ENCODE results near the gene OR7A5. TPM values are rescaled to one million over a fixed set of nuclear protein-coding genes. Genes with fewer than 3 reads are reported as not detected.

The OR7A5 gene
- total and polyA plus RNA-seq, 2 of the 8 experiments (the other 6 are each of a cell fraction or from before 2014, with no cell fraction given) = not detected

GRCh38 chr19:14779151-14779550 is 55.8 kb downstream of the OR7A5 start:
- H3K14ac ChIP-seq (ENCODE audit: insufficient read length) = no peak overlapping the region
- no peak overlapping the region for H2BK15ac ChIP-seq (ENCODE audit: low read length)
- ChIA-PET POLR2A (ENCODE audit: partially characterized antibody) (no interaction called here), CTCF (ENCODE audit: partially characterized antibody) (no interaction called here)
- H3K9ac ChIP-seq (replicated peaks in 1 of 4; ENCODE audit: extremely low read depth in 1 of 4, low read depth in 3 of 4, low read length in 3 of 4) = no peak overlapping the region
- no peaks in the 10 kb centered on the region for H3K79me1 ChIP-seq (ENCODE audit: low read depth, low read length)
- no peak overlapping the region for H2BK120ac ChIP-seq (replicated peaks; ENCODE audit: low read depth, low read length)
- no peak overlapping the region for H2AFZ ChIP-seq (ENCODE audit: low read length)
- no peak overlapping the region for H2BK20ac ChIP-seq (ENCODE audit: low read length)
- H3K27ac ChIP-seq (ENCODE audit: low read depth, low read length) = no peak overlapping the region
- no peak for FAIRE-seq
- H3K18ac ChIP-seq (ENCODE audit: extremely low read depth, low read length) = no peak overlapping the region
- TF ChIP-seq HDAC2 (IDR thresholded peaks at IDR 0.05; ENCODE audit: borderline replicate concordance in 1 of 2, low read depth in 2 of 2, low read length in 2 of 2) (no peak), RFX5 (IDR thresholded peaks at IDR 0.05; ENCODE audit: borderline replicate concordance, low read depth, low read length) (no peak), BACH1 (IDR thresholded peaks at IDR 0.05; ENCODE audit: low read length) (no peak), SP4 (IDR thresholded peaks at IDR 0.05; ENCODE audit: low read length) (no peak), BRCA1 (IDR thresholded peaks at IDR 0.05; ENCODE audit: low read depth, low read length) (no peak), CHD2 (IDR thresholded peaks at IDR 0.05; ENCODE audit: low read length) (no peak), JUN (IDR thresholded peaks at IDR 0.05; ENCODE audit: low read depth, low read length) (no peak), CREB1 (IDR thresholded peaks at IDR 0.05) (no peak), YY1 (IDR thresholded peaks at IDR 0.05; ENCODE audit: low read depth, low read length) (no peak), ASH2L (IDR thresholded peaks at IDR 0.05; ENCODE audit: low read length) (no peak), SIN3A (conservative IDR thresholded peaks at IDR 0.05 in 1 of 2, IDR thresholded peaks at IDR 0.05 in 1 of 2; ENCODE audit: low read depth in 1 of 2, low read length in 2 of 2) (no peak), CBX8 (IDR thresholded peaks at IDR 0.05; ENCODE audit: borderline replicate concordance, low read depth, low read length) (no peak), CTBP2 (IDR thresholded peaks at IDR 0.05; ENCODE audit: borderline replicate concordance, insufficient read depth, insufficient read length, low read length) (no peak)
- no peak overlapping the region for H4K8ac ChIP-seq (ENCODE audit: extremely low read depth, insufficient read depth, low read length)
- no peaks in the 10 kb centered on the region for H3K79me2 ChIP-seq (ENCODE audit: control insufficient read depth in 1 of 2, insufficient read depth in 2 of 2, low read length in 2 of 2)
- no peak overlapping the region for H3K4me3 ChIP-seq (ENCODE audit: extremely low read depth in 1 of 4, insufficient read depth in 2 of 4, low read depth in 3 of 4, low read length in 4 of 4)
- H3K23me2 ChIP-seq (ENCODE audit: low read depth, low read length) = peaks cover 9% of the 10 kb centered on the region; the same call in 1 of the 2 replicates
- H3K27me3 ChIP-seq (replicated peaks in 1 of 4; ENCODE audit: control insufficient read depth in 3 of 4, extremely low read depth in 1 of 4, insufficient read depth in 3 of 4, low read length in 3 of 4) = peaks cover 0 to 4% (median 0%) of the 10 kb centered on the region in 4 experiments; a peak in 1 of 7 replicates
- no peak overlapping the region for H2AK5ac ChIP-seq (ENCODE audit: low read depth, low read length)
- H4K20me1 ChIP-seq (replicated peaks in 1 of 2; ENCODE audit: control insufficient read depth in 1 of 2, insufficient read depth in 2 of 2, low read length in 2 of 2) = no peaks in the 10 kb centered on the region
- no peak overlapping the region for H3K4ac ChIP-seq (replicated peaks; ENCODE audit: insufficient read length, low read depth, low read length)
- no peak for DNase-seq (ENCODE audit: low read depth in 1 of 2, low spot score in 2 of 2)
- peaks cover 0 to 4% (median 1%) of the 10 kb centered on the region in 4 experiments; a peak in 3 of 7 replicates for H3K4me1 ChIP-seq (replicated peaks in 1 of 4; ENCODE audit: control insufficient read depth in 3 of 4, insufficient read depth in 4 of 4, low read length in 3 of 4)
- H3K9me3 ChIP-seq (ENCODE audit: insufficient read depth in 2 of 2, low read depth in 1 of 2, low read length in 1 of 2) = no peaks in the 10 kb centered on the region
- no peak overlapping the region for H3K4me2 ChIP-seq (ENCODE audit: insufficient read depth in 1 of 2, low read depth in 2 of 2, low read length in 2 of 2)
- 77% methylated on average over 5 of the region's 5 CpGs; no CpG with 5 or more reads in 1 of the 2 experiments for WGBS, 2 experiments (ENCODE audit: extremely low coverage in 1 of 2, insufficient coverage in 1 of 2, insufficient read length in 1 of 2, insufficient replicate concordance in 2 of 2, low coverage in 1 of 2, low lambda C conversion rate in 2 of 2, missing lambda C conversion rate in 1 of 2)
- no peak overlapping the region for H4K5ac ChIP-seq (ENCODE audit: insufficient read length, low read depth, low read length)
- H2BK12ac ChIP-seq (ENCODE audit: low read depth, low read length) = no peak overlapping the region
- no peaks in the 10 kb centered on the region for H3K36me3 ChIP-seq (ENCODE audit: control insufficient read depth in 2 of 4, insufficient read depth in 4 of 4, low read length in 3 of 4)
- H3K23ac ChIP-seq (ENCODE audit: insufficient read length) = no peak overlapping the region
- no peak overlapping the region for H2BK5ac ChIP-seq (ENCODE audit: low read depth, low read length)
- no peak overlapping the region for H4K91ac ChIP-seq (replicated peaks; ENCODE audit: insufficient read length, low read length)
- no peak overlapping the region for H3K56ac ChIP-seq (replicated peaks; ENCODE audit: insufficient read length, low read depth, low read length)
